CD4-positive, CD25-positive, alpha-beta regulatory T cell (primary cell): ENCODE measurements around the gene PUS1. TPM values are rescaled to one million over a fixed set of nuclear protein-coding genes. Genes with fewer than 3 reads are reported as not detected.
"Not testable (repeated sequence)": the region's sequence is repeated elsewhere in the genome, so short reads cannot be mapped to it uniquely, and the experiment has no call there.

Experiments used
- ATAC-seq, 2 donors: fragments of 150-1000 bp; cut with Tn5 transposase; one replicate each; pipeline ENCODE4 v1.10.0; 2021; ENCODE audit warnings: low read depth in 2 of 2, moderate number of reproducible peaks in 2 of 2, moderate library complexity in 1 of 2
- DNase-seq, 3 donors: peaks; one replicate each; pipeline versions ENCODE4 v3.0.0 to v3.0.0-alpha.2; 2012 to 2022; ENCODE audit warnings: mixed read lengths in 1 of 3
- H3K27ac ChIP-seq: one replicate; pipeline ENCODE4 v1.7.0; 2013; ENCODE audit warnings: mild to moderate bottlenecking, low read length; ENCODE audit not compliant: insufficient read depth, poor library complexity, severe bottlenecking
- H3K27me3 ChIP-seq: one replicate; pipeline ENCODE4 v1.7.0; 2013; ENCODE audit warnings: low read length; ENCODE audit not compliant: control insufficient read depth, insufficient read depth
- H3K36me3 ChIP-seq: one replicate; pipeline ENCODE4 v1.7.0; 2013; ENCODE audit warnings: mild to moderate bottlenecking, low read length, moderate library complexity; ENCODE audit not compliant: control insufficient read depth, insufficient read depth
- H3K4me1 ChIP-seq: 2 replicates; pipeline ENCODE4 v1.7.0; 2013; ENCODE audit warnings: mild to moderate bottlenecking, low read length; ENCODE audit not compliant: insufficient read depth, control insufficient read depth, poor library complexity, severe bottlenecking
- H3K4me3 ChIP-seq: one replicate; pipeline ENCODE4 v1.7.0; 2013; ENCODE audit warnings: low read depth, mild to moderate bottlenecking, low read length, moderate library complexity
- H3K9me3 ChIP-seq, 2 experiments: 1 replicate in 1 of 2; 2 replicates in 1 of 2; pipeline ENCODE4 v1.7.0; 2013; ENCODE audit warnings: low read length in 2 of 2, mild to moderate bottlenecking in 1 of 2, moderate library complexity in 1 of 2; ENCODE audit not compliant: control insufficient read depth in 2 of 2
- H3K27ac Mint-ChIP-seq, 3 donors: one replicate each; pipeline ENCODE4 v1.8.0; 2020 to 2022; ENCODE audit warnings: mild to moderate bottlenecking in 3 of 3, mixed read lengths in 3 of 3, moderate library complexity in 2 of 3
- H3K27me3 Mint-ChIP-seq: one replicate; pipeline ENCODE4 v1.8.0; 2022; ENCODE audit warnings: mild to moderate bottlenecking, mixed read lengths
- H3K36me3 Mint-ChIP-seq: one replicate; pipeline ENCODE4 v1.8.0; 2020; ENCODE audit warnings: mixed read lengths
- H3K4me1 Mint-ChIP-seq, 4 donors: one replicate each; pipeline ENCODE4 v1.8.0; 2020 to 2022; ENCODE audit warnings: mixed read lengths in 4 of 4, mild to moderate bottlenecking in 1 of 4
- H3K4me3 Mint-ChIP-seq, 4 donors: one replicate each; pipeline ENCODE4 v1.8.0; 2020 to 2022; ENCODE audit warnings: mild to moderate bottlenecking in 4 of 4, mixed read lengths in 4 of 4, moderate library complexity in 3 of 4
- H3K9me3 Mint-ChIP-seq, 7 donors: one replicate each; pipeline ENCODE4 v1.8.0; 2020 to 2022; ENCODE audit warnings: mixed read lengths in 7 of 7, mild to moderate bottlenecking in 3 of 7, moderate library complexity in 2 of 7
- polyA plus RNA-seq, 4 donors: library from polyadenylated mRNA; unstranded; fragments of 300-500 nt; fragmentation: Illumina TruSeq; gene quantifications; one replicate each; pipeline ENCODE4 v1.2.3, GENCODE V29; 2021
- total RNA-seq: library from RNA; stranded (reverse); gene quantifications from one replicate; pipeline ENCODE4 v1.2.3, GENCODE V29; 2022

PUS1 gene
- 26.0 TPM for total RNA-seq
- polyA plus RNA-seq = 10 to 100 TPM; 14.0 to 18.6 (median 17.3) TPM

DNA sequence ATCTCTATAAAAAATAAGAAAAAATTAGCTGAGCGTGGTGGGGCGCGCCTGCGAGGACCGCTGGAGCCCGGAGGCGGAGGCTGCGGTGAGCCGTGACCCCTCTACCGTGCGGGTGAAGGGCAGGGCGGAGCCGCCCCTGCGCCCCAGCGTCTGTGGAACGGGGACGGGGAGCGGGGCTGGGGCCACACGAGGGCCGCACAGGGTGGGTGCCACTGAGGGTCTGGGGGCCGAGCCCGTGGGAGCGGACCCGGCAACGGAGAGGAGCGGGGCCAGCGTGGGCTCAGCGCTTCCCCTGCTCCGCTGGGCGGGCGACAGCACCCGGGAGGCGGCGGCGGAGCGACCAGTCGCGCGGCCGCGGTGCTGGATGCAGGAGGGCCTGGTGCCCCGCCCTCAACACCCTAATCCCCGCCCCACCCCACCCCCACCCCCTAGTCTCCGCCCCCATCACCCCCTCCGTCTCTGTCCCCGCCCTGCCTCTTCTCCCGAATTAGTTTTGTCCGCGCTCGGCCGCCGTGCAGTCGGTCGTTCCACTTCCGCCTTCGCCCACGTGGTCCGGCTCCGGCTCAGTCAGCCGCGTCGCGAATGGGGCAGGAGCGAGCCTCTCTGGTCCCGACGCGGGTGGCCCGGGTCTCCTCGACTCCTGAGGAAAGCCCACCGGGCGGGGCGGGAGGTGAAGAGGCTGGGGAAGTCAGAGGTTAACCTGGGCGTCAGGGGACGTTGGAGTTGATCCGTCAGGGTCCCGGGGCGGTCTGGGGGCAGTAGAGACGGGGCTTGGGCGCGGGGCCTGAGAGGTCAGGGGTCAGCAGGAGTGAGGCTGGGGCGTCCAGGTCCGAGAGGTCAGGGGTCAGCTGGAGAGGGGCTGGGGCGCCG is at the start of gene PUS1:
TSS of gene PUS1 (plus strand) at position 566 of the 870 bp plus-strand sequence. CDS start 447 bp downstream, outside the sequence.
- Histone ChIP-seq H3K9me3 (no peaks in the 10 kb centered on the region), H3K4me3 (peak within 1 kb of the TSS; percentile 11), H3K4me1 (peaks cover 23% of the 10 kb centered on the region), H3K27me3 (no peaks in the 10 kb centered on the region), H3K36me3 (peaks cover 19% of the 10 kb centered on the region), H3K27ac (peak within 1 kb of the TSS; percentile 71)
- Mint-ChIP-seq H3K36me3 (peaks cover 19% of the 10 kb centered on the region), H3K4me1 (peaks cover 4 to 33% (median 15%) of the 10 kb centered on the region in 4 donors), H3K27me3 (no peaks in the 10 kb centered on the region), H3K4me3 (peak within 1 kb of the TSS; percentile 92 to 99 (median 96)), H3K27ac (peak within 1 kb of the TSS; percentile 88 to 96 (median 93)), H3K9me3 (peaks cover 0 to 1% (median 0%) of the 10 kb centered on the region in 7 donors)
- DNase-seq (peak; percentile 89 to 96 (median 94)), ATAC-seq (peak; percentile 85 to 90)

DNA sequence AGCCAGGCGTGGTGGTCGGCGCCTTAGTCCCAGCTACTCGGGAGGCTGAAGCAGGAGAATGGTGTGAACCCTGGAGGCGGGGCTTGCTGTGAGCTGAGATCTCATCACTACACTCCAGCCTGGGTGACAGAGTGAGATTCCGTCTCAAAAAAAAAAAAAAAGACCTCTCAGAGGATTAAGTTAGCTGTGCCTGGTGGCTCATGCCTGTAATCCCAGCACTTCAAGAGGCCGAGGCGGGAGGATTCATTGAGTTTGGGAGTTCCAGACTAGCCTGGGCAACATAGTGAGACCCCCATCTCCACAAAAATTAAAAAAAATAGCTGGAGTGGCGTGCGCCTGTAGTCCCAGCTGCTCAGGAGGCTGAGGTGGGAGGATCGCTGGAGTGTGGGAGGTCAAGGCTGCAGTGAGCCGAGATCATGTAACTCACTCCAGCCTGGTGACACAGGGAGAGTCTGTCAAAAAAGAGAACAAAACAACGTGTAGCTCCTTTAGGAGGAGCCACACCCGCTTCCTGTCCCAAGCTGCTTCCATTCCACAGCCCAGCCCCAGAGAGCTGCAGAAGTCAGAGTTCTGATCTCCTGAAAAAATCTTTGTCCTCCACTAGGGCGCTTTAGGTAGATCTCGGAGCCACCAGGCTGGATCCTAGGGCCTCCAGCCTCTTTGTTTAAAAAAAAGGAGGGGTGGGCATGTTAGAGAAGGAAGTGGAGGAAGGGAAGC is 46.1 kb upstream of the PUS1 start:
- peaks cover 0 to 7% (median 0%) of the 10 kb centered on the region in 4 donors for H3K4me1 Mint-ChIP-seq
- H3K27me3 ChIP-seq = no peaks in the 10 kb centered on the region
- H3K9me3 Mint-ChIP-seq = peaks cover 0 to 7% (median 0%) of the 10 kb centered on the region in 7 donors
- no peak overlapping the region for H3K27ac Mint-ChIP-seq
- DNase-seq (peak in 1 of 3 donors; percentile 44), ATAC-seq (no peak)
- no peaks in the 10 kb centered on the region for H3K36me3 ChIP-seq
- H3K36me3 Mint-ChIP-seq = no peaks in the 10 kb centered on the region
- H3K4me3 ChIP-seq = no peak overlapping the region
- no peak overlapping the region for H3K4me3 Mint-ChIP-seq
- no peaks in the 10 kb centered on the region for H3K4me1 ChIP-seq
- peaks cover 0 to 2% of the 10 kb centered on the region in 2 experiments for H3K9me3 ChIP-seq
- no peak overlapping the region for H3K27ac ChIP-seq
- H3K27me3 Mint-ChIP-seq = peaks cover 9% of the 10 kb centered on the region

DNA sequence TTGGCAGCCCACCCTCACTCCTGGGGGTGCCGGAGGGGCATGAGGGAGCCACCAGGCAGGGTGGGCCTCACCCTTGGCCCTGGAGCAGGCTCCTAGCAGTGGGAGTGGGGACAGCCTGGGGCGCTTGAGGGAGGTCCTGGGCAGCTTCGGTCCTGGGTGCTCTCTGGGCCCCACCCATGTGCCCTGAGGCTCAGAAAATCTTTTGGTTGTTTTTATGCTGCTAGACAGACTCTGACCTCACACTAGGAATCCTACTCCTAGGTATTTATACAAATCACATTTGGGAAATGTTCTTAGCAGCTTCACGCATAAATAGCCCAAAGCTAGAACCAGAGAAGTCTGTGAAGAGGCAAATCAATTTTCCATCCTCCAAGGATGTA is 45.6 kb upstream of the PUS1 start:
- peaks cover 9% of the 10 kb centered on the region for H3K27me3 Mint-ChIP-seq
- no peak overlapping the region for H3K27ac Mint-ChIP-seq
- H3K27ac ChIP-seq = no peak overlapping the region
- H3K4me1 ChIP-seq = no peaks in the 10 kb centered on the region
- H3K9me3 Mint-ChIP-seq = peaks cover 0 to 7% (median 0%) of the 10 kb centered on the region in 7 donors
- H3K4me3 Mint-ChIP-seq = no peak overlapping the region
- no peak for ATAC-seq
- H3K36me3 ChIP-seq = no peaks in the 10 kb centered on the region
- H3K36me3 Mint-ChIP-seq = no peaks in the 10 kb centered on the region
- H3K27me3 ChIP-seq = no peaks in the 10 kb centered on the region
- H3K4me1 Mint-ChIP-seq = peaks cover 0 to 7% (median 0%) of the 10 kb centered on the region in 4 donors
- DNase-seq = no peak
- H3K9me3 ChIP-seq = peaks cover 0 to 2% of the 10 kb centered on the region in 2 experiments
- no peak overlapping the region for H3K4me3 ChIP-seq

DNA sequence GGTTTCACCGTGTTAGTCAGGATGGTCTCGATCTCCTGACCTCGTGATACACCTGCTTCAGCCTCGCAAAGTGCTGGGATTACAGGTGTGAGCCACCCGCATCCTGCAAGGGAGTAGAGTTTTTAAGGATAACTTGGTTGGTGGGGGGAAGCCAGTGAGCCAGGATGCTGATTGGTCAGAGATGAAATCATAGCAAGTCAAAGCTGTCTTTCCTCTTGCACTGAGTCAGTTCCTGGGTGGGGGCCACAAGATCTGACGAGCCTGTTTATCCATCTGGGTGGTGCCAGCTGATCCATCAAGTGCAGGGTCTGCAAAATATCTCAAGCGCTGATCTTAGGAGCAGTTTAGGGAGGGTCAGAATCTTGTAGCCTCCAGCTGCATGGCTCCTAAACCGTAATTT is 44.0 kb upstream of the PUS1 start:
- H3K27me3 Mint-ChIP-seq, H3K9me3 ChIP-seq, H3K4me3 Mint-ChIP-seq, H3K9me3 Mint-ChIP-seq, H3K27ac ChIP-seq, H3K27ac Mint-ChIP-seq, ATAC-seq, H3K4me1 Mint-ChIP-seq, H3K36me3 ChIP-seq, H3K4me1 ChIP-seq, H3K36me3 Mint-ChIP-seq, H3K4me3 ChIP-seq, H3K27me3 ChIP-seq: not testable (repeated sequence)
- peak in 1 of 3 donors; percentile 66 for DNase-seq

DNA sequence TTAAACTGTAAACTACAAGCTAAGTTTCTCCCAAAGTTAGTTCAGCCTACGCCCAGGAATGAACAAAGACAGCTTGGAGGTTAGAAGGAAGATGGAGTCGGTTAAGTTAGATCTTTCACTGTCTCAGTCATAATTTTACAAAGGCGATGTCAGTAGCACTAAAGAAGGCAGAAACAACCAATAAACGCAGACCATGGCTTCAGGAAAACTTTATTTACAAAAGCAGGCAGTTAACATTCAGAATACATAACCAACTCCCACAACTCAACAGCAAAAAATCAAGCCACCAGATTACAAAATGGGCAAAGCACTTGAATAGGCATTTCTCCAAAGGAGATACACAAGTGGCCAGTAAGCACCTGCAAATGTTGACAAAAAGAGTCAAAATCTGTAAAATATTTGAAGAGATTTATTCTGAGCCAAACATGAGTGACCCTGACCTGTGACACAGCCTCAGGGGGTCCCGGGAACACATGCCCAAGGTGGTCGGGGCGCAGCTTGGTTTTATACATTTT is 43.5 kb upstream of the PUS1 start:
- Histone ChIP-seq H3K27me3 (no peaks in the 10 kb centered on the region), H3K4me3 (no peak overlapping the region), H3K36me3 (no peaks in the 10 kb centered on the region), H3K9me3 (peaks cover 0 to 2% of the 10 kb centered on the region in 2 experiments), H3K27ac (no peak overlapping the region), H3K4me1 (no peaks in the 10 kb centered on the region)
- Mint-ChIP-seq H3K27me3 (no peaks in the 10 kb centered on the region), H3K4me1 (peaks cover 0 to 7% (median 0%) of the 10 kb centered on the region in 4 donors), H3K27ac (no peak overlapping the region), H3K9me3 (peaks cover 0 to 7% (median 0%) of the 10 kb centered on the region in 7 donors), H3K4me3 (no peak overlapping the region), H3K36me3 (no peaks in the 10 kb centered on the region)
- DNase-seq = no peak
- no peak for ATAC-seq

DNA sequence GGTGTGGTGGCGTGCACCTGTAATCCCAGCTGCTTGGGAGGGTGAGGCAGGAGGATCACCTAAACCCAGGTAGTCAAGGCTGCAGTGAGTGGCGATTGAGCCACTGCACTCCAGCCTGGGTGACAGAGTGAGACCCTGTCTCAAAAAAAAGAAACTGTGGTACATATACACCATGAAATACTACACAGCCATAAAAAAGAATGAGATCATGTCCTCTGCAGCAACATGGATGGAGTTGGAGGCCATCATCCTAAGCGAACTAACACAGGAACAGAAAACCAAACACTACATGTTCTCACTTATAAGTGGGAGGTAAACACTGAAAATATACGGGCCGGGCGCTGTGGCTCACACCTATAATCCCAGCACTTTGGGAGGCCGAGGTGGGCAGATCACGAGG is 37.4 kb upstream of the PUS1 start:
- peaks cover 0 to 12% (median 0%) of the 10 kb centered on the region in 4 donors for H3K4me1 Mint-ChIP-seq
- not testable (repeated sequence) for H3K9me3 ChIP-seq, H3K36me3 ChIP-seq, H3K9me3 Mint-ChIP-seq, H3K27me3 Mint-ChIP-seq, H3K27ac ChIP-seq, DNase-seq, ATAC-seq, H3K4me3 ChIP-seq, H3K27me3 ChIP-seq, H3K36me3 Mint-ChIP-seq
- peak overlapping the region in 1 of 3 donors; percentile 54 for H3K27ac Mint-ChIP-seq
- peaks cover 17% of the 10 kb centered on the region for H3K4me1 ChIP-seq
- H3K4me3 Mint-ChIP-seq = peak overlapping the region in 2 of 4 donors; percentile 54 to 69

DNA sequence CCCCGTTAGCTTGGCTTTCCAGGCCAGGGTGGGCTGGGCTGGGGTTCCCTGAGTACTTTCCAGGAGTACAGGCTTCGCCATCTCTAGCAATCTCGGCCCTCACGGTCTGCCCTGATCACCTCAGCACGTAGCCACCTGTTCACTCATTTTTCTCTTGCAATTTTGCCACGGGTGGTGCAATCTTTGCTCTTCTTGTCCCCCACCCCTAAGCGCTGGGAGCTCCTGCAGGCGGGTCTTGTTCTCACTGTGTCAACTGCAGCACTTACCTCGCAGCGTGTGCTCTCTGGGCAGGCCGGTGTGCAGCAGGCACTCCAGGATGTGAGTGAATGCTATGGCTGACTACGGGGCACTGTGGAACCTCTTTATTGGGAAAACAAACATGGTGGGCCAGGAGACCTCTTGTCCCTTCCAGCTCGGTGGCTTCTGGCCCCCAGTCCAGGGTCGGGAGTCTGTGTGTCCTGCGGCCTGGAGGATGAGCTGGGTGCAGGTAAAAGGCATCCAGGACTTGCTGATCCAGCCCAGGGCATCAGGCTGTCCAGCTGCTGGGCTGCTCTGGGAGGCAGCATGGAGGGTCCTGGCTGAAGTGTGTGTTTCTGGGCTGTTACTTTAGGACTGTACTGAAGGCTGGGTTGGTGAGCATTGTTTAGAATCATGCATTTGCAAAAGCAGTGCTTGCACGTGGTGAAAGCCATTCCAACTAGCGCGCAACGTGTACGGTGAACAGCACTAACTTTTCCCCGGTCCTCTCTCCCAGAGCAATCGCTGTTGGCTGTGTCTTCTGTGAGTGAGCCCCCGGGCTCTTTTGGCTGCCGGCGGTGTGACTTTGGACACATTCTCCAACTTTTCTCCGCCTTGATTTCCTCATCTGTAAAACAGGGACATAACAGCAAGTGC is 36.1 kb upstream of the PUS1 start:
- DNase-seq = peak in 1 of 3 donors; percentile 17
- peak overlapping the region in 2 of 3 donors; percentile 43 to 65 for H3K27ac Mint-ChIP-seq
- H3K9me3 Mint-ChIP-seq = no peaks in the 10 kb centered on the region

More for the DNA sequence above, 36.1 kb upstream of the PUS1 start:
- ATAC-seq = no peak
- no peak overlapping the region for H3K27ac ChIP-seq
- no peaks in the 10 kb centered on the region for H3K36me3 Mint-ChIP-seq
- peaks cover 18% of the 10 kb centered on the region for H3K4me1 ChIP-seq
- no peaks in the 10 kb centered on the region for H3K9me3 ChIP-seq
- no peaks in the 10 kb centered on the region for H3K27me3 ChIP-seq
- H3K4me3 Mint-ChIP-seq = peak overlapping the region; percentile 31 to 89 (median 68)
- no peaks in the 10 kb centered on the region for H3K27me3 Mint-ChIP-seq
- H3K36me3 ChIP-seq = no peaks in the 10 kb centered on the region
- H3K4me1 Mint-ChIP-seq = peaks cover 0 to 22% (median under 1%) of the 10 kb centered on the region in 4 donors
- H3K4me3 ChIP-seq = no peak overlapping the region
